ENCODE data around the gene TMEM14A. TPM values are rescaled to one million over a fixed set of nuclear protein-coding genes. Genes with fewer than 3 reads are reported as not detected.

Gene TMEM14A
- total and polyA plus RNA-seq, 9 of the 15 experiments (the other 6 are each of a cell fraction or from before 2014, with no cell fraction given), result 3.5 to 43.3 (median 8.5) TPM

GRCh38 chr6:52686878-52687699, 16.2 kb downstream of the TMEM14A start (continued):
- TF ChIP-seq DPF2 (IDR thresholded peaks at IDR 0.05) (peak; percentile 78), SMARCA4 (IDR thresholded peaks at IDR 0.05) (peak; percentile 68), C11orf30 (IDR thresholded peaks at IDR 0.05; ENCODE audit: low read depth) (peak; percentile 40; the same call in 1 of the 2 replicates), MECOM (CRISPR knock-in tag; IDR thresholded peaks at IDR 0.05) (no peak), HMBOX1 (IDR thresholded peaks at IDR 0.05) (peak; percentile 75), FIP1L1 (IDR thresholded peaks at IDR 0.05; ENCODE audit: low read depth, low read length, poor library complexity, severe bottlenecking) (no peak), MYNN (IDR thresholded peaks at IDR 0.05) (no peak), MYNN (CRISPR knock-in tag; IDR thresholded peaks at IDR 0.05) (no peak), TBL1XR1 (IDR thresholded peaks at IDR 0.05; ENCODE audit: low read length in 2 of 2) (0 out of 4 replicates have a peak, but pooled peaks of 1 of the 2 experiments have one; percentile 5), EP300 (IDR thresholded peaks at IDR 0.05; ENCODE audit: low read length) (peak; percentile 83), EWSR1 (IDR thresholded peaks at IDR 0.05; ENCODE audit: borderline replicate concordance, low read depth, partially characterized antibody) (no peak), U2AF2 (optimal IDR thresholded peaks at IDR 0.05; ENCODE audit: low read depth, low read length) (no peak), GATAD2A (IDR thresholded peaks at IDR 0.05) (no peak), STAT5A (IDR thresholded peaks at IDR 0.05; ENCODE audit: borderline replicate concordance, low read length) (peak; percentile 70), CREB3L1 (IDR thresholded peaks at IDR 0.05; ENCODE audit: borderline replicate concordance, low read depth) (no peak), MEIS2 (IDR thresholded peaks at IDR 0.05; ENCODE audit: partially characterized antibody) (peak; percentile 72), PBX2 (CRISPR knock-in tag; IDR thresholded peaks at IDR 0.05; ENCODE audit: low read depth) (no peak), PBX2 (tag; conservative IDR thresholded peaks at IDR 0.05; ENCODE audit: low read depth) (0 out of 2 replicates have a peak, but pooled peaks have one; percentile 13), IRF1 (CRISPR knock-in tag; IDR thresholded peaks at IDR 0.05; ENCODE audit: borderline replicate concordance) (no peak), KAT2B (IDR thresholded peaks at IDR 0.05; ENCODE audit: low read depth, low read length) (no peak), TRIM24 (IDR thresholded peaks at IDR 0.05) (peak; percentile 9 to 39; a peak in 1 of 4 replicates), FOSL1 (tag; conservative IDR thresholded peaks at IDR 0.05) (no peak)

Data from K562 (cell line).